SK-N-DZ (cell line): ENCODE data around the gene MYCBP2.
"Not testable (repeated sequence)": the region's sequence is repeated elsewhere in the genome, so short reads cannot be mapped to it uniquely, and the experiment has no call there.

Source experiments
- DNase-seq: peaks from one replicate; pipeline ENCODE4 v3.0.0-alpha.2; 2015; ENCODE audit warnings: low spot score

Gene MYCBP2

GRCh38 chr13:77298426-77298825 is 28.5 kb downstream of the MYCBP2 start:
- no peak for DNase-seq

- no peak for DNase-seq
Observed at GRCh38 chr13:77291774-77292173, 35.1 kb downstream of the MYCBP2 start.

GRCh38 chr13:77290342-77290741 is 36.6 kb downstream of the MYCBP2 start:
- no peak for DNase-seq

- no peak for DNase-seq
Observed at GRCh38 chr13:77289851-77290250, 37.0 kb downstream of the MYCBP2 start.

GRCh38 chr13:77285632-77286031 is 41.3 kb downstream of the MYCBP2 start:
- DNase-seq: not testable (repeated sequence)

- no peak for DNase-seq
Observed at GRCh38 chr13:77285098-77285497, 41.8 kb downstream of the MYCBP2 start.

GRCh38 chr13:77274126-77274525 is 52.8 kb downstream of the MYCBP2 start:
- no peak for DNase-seq

GRCh38 chr13:77269141-77269540 is 57.8 kb downstream of the MYCBP2 start:
- no peak for DNase-seq

- DNase-seq: no peak
Observed at GRCh38 chr13:77267362-77267761, 59.5 kb downstream of the MYCBP2 start.

GRCh38 chr13:77265336-77265735 is 61.6 kb downstream of the MYCBP2 start:
- DNase-seq: peak; percentile 57

GRCh38 chr13:77262198-77262597 is 64.7 kb downstream of the MYCBP2 start:
- DNase-seq: no peak

- DNase-seq: no peak
Observed at GRCh38 chr13:77250975-77251374, 75.9 kb downstream of the MYCBP2 start.

GRCh38 chr13:77245224-77245623 is 81.7 kb downstream of the MYCBP2 start:
- DNase-seq: not testable (repeated sequence)

GRCh38 chr13:77239312-77239711 is 87.6 kb downstream of the MYCBP2 start:
- no peak for DNase-seq

GRCh38 chr13:77235456-77236022 is 91.4 kb downstream of the MYCBP2 start:
- DNase-seq: no peak

- no peak for DNase-seq
Observed at GRCh38 chr13:77233159-77233558, 93.7 kb downstream of the MYCBP2 start.

GRCh38 chr13:77230560-77230959 is 96.3 kb downstream of the MYCBP2 start:
- no peak for DNase-seq

GRCh38 chr13:77225946-77226345 is 100.9 kb downstream of the MYCBP2 start:
- DNase-seq: no peak

GRCh38 chr13:77222909-77223308 is 104.0 kb downstream of the MYCBP2 start:
- peak; percentile 33 for DNase-seq

GRCh38 chr13:77222000-77222690 is 104.7 kb downstream of the MYCBP2 start:
- DNase-seq: peak; percentile 43

- no peak for DNase-seq
Observed at GRCh38 chr13:77219401-77219800, 107.5 kb downstream of the MYCBP2 start.

GRCh38 chr13:77218274-77218673 is 108.6 kb downstream of the MYCBP2 start:
- DNase-seq: no peak

GRCh38 chr13:77215543-77215942 is 111.4 kb downstream of the MYCBP2 start:
- no peak for DNase-seq

GRCh38 chr13:77213644-77214043 is 113.2 kb downstream of the MYCBP2 start:
- DNase-seq: no peak
